HepG2 (cell line): ENCODE measurements around the gene LARP1. TPM values are rescaled to one million over a fixed set of nuclear protein-coding genes. Genes with fewer than 3 reads are reported as not detected.

Experiments used
- GATAD1 ChIP-seq: IDR thresholded peaks from 2 replicates; pipeline ENCODE4 v1.6.1; 2016; ENCODE audit warnings: missing genetic modification reagents, missing compliant biosample characterization
- KDM5A ChIP-seq: fragments of 200-600 bp; sonication (generic); IDR thresholded peaks from 2 replicates; pipeline ENCODE4 v1.7.0; 2018; ENCODE audit warnings: antibody characterized with exemption, mild to moderate bottlenecking, low read length, borderline replicate concordance
- MIER3 ChIP-seq: IDR thresholded peaks from 2 replicates; pipeline ENCODE4 v1.6.1; 2016; ENCODE audit warnings: missing compliant biosample characterization, borderline replicate concordance
- MXI1 ChIP-seq: IDR thresholded peaks from 3 replicates; pipeline ENCODE4 v1.6.1; 2012; ENCODE audit warnings: low read depth, low read length, inconsistent platforms, borderline replicate concordance
- MYNN ChIP-seq: sonication (generic); formaldehyde crosslinking; IDR thresholded peaks from 2 replicates; pipeline ENCODE4 v1.4.0; 2020; ENCODE audit warnings: mild to moderate bottlenecking, low read depth, missing genetic modification reagents
- NFYC ChIP-seq: IDR thresholded peaks from 2 replicates; pipeline ENCODE4 v1.6.1; 2016; ENCODE audit warnings: missing genetic modification reagents, missing compliant biosample characterization
- POLR2A ChIP-seq, 2 experiments: IDR thresholded peaks; 2 replicates each; pipeline ENCODE4 v1.6.1; 2011; ENCODE audit warnings: low read depth in 2 of 2, low read length in 2 of 2, mild to moderate bottlenecking in 1 of 2, moderate library complexity in 1 of 2; ENCODE audit not compliant: insufficient read depth in 1 of 2
- SMAD1 ChIP-seq: sonication (generic); formaldehyde crosslinking; IDR thresholded peaks from 2 replicates; pipeline ENCODE4 v1.4.0; 2020; ENCODE audit warnings: missing genetic modification reagents, low read depth, mild to moderate bottlenecking, borderline replicate concordance
- ZBTB7A ChIP-seq: sonication (generic); formaldehyde crosslinking; IDR thresholded peaks from 2 replicates; pipeline ENCODE4 v1.8.0; 2022; ENCODE audit warnings: mild to moderate bottlenecking, missing genetic modification reagents
- ZMAT3 ChIP-seq: sonication (generic); formaldehyde crosslinking; conservative IDR thresholded peaks from 2 replicates; pipeline ENCODE4 v1.7.0; 2021; ENCODE audit warnings: missing genetic modification reagents
- ZNF501 ChIP-seq: sonication (generic); formaldehyde crosslinking; IDR thresholded peaks from 2 replicates; pipeline ENCODE4 v1.5.1; 2020; ENCODE audit warnings: mild to moderate bottlenecking, moderate library complexity, missing genetic modification reagents
- polyA plus RNA-seq, 8 experiments: library from polyadenylated mRNA; depleted of rRNA in 3 of 8; stranded (reverse) in 7 of 8; unstranded in 1 of 8; fragments of >200 nt; fragmentation: Illumina TruSeq in 4 of 8; extraction: Trizol in 4 of 8; gene quantifications; 2 replicates each; pipeline versions ENCODE4 v1.2.1 to v1.2.3, GENCODE V29; 2011 to 2016; ENCODE audit warnings: low read depth in 4 of 8, missing spikeins in 1 of 8, mixed read lengths in 1 of 8; ENCODE audit not compliant: insufficient read depth in 1 of 8
- total RNA-seq, 5 experiments: library from RNA; depleted of rRNA; stranded (reverse); fragments of >200 nt; fragmentation: Illumina TruSeq; extraction: Trizol; gene quantifications; 2 replicates each; pipeline ENCODE4 v1.2.3, GENCODE V29; 2016; ENCODE audit warnings: low read depth in 1 of 5
- TF ChIP-seq, protein P1 (sequence below): sonication (generic); formaldehyde crosslinking; IDR thresholded peaks from 2 replicates; pipeline ENCODE4 v1.4.0; 2020; ENCODE audit warnings: missing genetic modification reagents, mild to moderate bottlenecking, borderline replicate concordance
- TF ChIP-seq, protein P2 (sequence below): sonication (generic); formaldehyde crosslinking; IDR thresholded peaks from 2 replicates; pipeline ENCODE4 v1.8.1; 2023; ENCODE audit warnings: mild to moderate bottlenecking, moderate library complexity, missing genetic modification reagents
- TF ChIP-seq, protein P3 (sequence below): sonication (generic); formaldehyde crosslinking; IDR thresholded peaks from 2 replicates; pipeline ENCODE4 v1.5.1; 2020; ENCODE audit warnings: missing genetic modification reagents, mild to moderate bottlenecking, borderline replicate concordance
- TF ChIP-seq, protein P4 (sequence below), 2 experiments: IDR thresholded peaks; 2 replicates each; pipeline ENCODE4 v1.6.1; 2011 to 2012; ENCODE audit warnings: low read length in 2 of 2, borderline replicate concordance in 1 of 2, low read depth in 1 of 2, mild to moderate bottlenecking in 1 of 2, moderate library complexity in 1 of 2
- TF ChIP-seq, protein P5 (sequence below): sonication (generic); formaldehyde crosslinking; IDR thresholded peaks from 2 replicates; pipeline ENCODE4 v1.9.0; 2021; ENCODE audit warnings: missing genetic modification reagents, mild to moderate bottlenecking, borderline replicate concordance

The LARP1 gene
- total and polyA plus RNA-seq, 2 of the 13 experiments (the other 11 are each of a cell fraction or from before 2014, with no cell fraction given) = 45.2 to 61.4 TPM

DNA sequence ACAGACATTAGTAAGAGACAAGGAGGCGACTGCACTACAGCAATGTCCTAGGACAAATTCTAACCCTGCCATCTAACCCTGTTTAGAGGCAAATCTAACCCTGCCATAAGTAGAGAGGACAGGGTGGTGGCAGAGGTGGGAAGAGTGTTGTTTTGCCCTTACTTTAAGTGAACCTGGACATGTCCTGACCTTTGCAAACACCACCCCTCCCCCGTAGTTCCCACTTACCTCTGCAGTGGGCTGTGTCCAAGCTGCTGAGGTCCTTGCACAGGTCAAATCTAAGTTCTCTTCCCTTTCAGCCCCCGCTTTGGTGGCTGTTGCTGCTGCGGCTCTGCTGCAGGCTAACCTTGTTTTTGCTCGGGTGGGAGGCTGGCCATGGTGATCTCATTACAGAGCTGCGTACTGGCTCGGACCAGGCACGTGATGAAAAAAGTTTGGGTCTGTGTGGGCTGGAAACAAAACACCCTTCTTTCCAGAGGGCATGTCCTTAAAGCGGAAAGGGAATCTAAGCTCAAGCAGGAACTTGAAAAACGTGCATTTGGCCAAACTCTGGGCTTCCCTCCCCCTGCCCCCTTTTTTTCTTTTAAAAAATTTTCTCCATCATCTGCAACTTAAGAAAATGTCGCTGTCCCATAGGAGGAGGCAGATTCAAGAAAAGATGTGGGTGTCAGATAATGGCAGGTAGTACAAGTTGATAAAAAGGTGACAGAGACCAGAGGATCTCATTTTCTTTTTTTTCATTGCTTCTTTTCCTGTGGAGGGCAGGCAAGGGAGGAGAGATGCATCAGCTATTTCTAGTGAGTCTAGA lies 95.3 kb downstream of the LARP1 start, which contains the start of gene FAXDC2 (continued):
- TF ChIP-seq ZBTB7A (no peak), ZMAT3 (no peak), MXI1 (no peak; the same call in 2 of the 3 replicates), GATAD1 (CRISPR knock-in tag) (no peak), POLR2A (IDR thresholded peaks at IDR 0.05; ENCODE audit: insufficient read depth in 1 of 2, low read depth in 2 of 2, low read length in 2 of 2) (peak in 1 of 2 experiments; percentile 61; a peak in 1 of 4 replicates), NFYC (CRISPR knock-in tag) (peak; percentile 40; the same call in 1 of the 2 replicates), ZNF501 (CRISPR knock-in tag) (peak; percentile 63), KDM5A (no peak), MIER3 (no peak), MYNN (CRISPR knock-in tag) (no peak), SMAD1 (CRISPR knock-in tag) (0 out of 2 replicates have a peak, but pooled peaks have one; percentile 35)
- TF ChIP-seq, protein P1, sequence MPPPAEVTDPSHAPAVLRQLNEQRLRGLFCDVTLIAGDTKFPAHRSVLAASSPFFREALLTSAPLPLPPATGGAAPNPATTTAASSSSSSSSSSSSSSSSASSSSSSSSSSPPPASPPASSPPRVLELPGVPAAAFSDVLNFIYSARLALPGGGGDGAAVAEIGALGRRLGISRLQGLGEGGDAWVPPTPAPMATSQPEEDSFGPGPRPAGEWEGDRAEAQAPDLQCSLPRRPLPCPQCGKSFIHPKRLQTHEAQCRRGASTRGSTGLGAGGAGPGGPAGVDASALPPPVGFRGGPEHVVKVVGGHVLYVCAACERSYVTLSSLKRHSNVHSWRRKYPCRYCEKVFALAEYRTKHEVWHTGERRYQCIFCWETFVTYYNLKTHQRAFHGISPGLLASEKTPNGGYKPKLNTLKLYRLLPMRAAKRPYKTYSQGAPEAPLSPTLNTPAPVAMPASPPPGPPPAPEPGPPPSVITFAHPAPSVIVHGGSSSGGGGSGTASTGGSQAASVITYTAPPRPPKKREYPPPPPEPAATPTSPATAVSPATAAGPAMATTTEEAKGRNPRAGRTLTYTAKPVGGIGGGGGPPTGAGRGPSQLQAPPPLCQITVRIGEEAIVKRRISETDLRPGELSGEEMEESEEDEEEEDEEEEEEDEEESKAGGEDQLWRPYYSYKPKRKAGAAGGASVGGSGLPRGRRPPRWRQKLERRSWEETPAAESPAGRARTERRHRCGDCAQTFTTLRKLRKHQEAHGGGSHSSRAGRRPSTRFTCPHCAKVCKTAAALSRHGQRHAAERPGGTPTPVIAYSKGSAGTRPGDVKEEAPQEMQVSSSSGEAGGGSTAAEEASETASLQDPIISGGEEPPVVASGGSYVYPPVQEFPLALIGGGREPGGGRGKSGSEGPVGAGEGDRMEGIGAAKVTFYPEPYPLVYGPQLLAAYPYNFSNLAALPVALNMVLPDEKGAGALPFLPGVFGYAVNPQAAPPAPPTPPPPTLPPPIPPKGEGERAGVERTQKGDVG (CRISPR knock-in tag) = peak; percentile 75; the same call in 1 of the 2 replicates
- TF ChIP-seq, protein P2, sequence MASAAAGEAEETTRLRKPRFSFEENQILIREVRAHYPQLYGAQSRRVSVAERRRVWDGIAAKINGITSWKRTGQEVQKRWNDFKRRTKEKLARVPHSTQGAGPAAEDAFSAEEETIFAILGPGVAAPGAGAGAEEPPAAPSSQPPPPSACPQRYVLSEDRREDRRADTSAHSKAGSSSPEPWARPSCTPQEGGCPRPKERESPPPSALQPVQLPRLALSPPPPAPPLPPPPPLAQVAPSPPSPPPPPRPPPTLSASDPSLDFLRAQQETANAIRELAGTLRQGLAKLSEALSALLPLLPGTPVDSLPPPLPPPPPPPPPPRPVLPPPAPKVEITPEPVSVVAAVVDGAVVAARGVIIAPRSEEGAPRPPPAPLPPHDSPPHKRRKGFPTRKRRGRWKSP = no peak
- TF ChIP-seq, protein P3, sequence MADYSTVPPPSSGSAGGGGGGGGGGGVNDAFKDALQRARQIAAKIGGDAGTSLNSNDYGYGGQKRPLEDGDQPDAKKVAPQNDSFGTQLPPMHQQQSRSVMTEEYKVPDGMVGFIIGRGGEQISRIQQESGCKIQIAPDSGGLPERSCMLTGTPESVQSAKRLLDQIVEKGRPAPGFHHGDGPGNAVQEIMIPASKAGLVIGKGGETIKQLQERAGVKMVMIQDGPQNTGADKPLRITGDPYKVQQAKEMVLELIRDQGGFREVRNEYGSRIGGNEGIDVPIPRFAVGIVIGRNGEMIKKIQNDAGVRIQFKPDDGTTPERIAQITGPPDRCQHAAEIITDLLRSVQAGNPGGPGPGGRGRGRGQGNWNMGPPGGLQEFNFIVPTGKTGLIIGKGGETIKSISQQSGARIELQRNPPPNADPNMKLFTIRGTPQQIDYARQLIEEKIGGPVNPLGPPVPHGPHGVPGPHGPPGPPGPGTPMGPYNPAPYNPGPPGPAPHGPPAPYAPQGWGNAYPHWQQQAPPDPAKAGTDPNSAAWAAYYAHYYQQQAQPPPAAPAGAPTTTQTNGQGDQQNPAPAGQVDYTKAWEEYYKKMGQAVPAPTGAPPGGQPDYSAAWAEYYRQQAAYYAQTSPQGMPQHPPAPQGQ (CRISPR knock-in tag) = no peak
- TF ChIP-seq, protein P4, sequence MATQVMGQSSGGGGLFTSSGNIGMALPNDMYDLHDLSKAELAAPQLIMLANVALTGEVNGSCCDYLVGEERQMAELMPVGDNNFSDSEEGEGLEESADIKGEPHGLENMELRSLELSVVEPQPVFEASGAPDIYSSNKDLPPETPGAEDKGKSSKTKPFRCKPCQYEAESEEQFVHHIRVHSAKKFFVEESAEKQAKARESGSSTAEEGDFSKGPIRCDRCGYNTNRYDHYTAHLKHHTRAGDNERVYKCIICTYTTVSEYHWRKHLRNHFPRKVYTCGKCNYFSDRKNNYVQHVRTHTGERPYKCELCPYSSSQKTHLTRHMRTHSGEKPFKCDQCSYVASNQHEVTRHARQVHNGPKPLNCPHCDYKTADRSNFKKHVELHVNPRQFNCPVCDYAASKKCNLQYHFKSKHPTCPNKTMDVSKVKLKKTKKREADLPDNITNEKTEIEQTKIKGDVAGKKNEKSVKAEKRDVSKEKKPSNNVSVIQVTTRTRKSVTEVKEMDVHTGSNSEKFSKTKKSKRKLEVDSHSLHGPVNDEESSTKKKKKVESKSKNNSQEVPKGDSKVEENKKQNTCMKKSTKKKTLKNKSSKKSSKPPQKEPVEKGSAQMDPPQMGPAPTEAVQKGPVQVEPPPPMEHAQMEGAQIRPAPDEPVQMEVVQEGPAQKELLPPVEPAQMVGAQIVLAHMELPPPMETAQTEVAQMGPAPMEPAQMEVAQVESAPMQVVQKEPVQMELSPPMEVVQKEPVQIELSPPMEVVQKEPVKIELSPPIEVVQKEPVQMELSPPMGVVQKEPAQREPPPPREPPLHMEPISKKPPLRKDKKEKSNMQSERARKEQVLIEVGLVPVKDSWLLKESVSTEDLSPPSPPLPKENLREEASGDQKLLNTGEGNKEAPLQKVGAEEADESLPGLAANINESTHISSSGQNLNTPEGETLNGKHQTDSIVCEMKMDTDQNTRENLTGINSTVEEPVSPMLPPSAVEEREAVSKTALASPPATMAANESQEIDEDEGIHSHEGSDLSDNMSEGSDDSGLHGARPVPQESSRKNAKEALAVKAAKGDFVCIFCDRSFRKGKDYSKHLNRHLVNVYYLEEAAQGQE (IDR thresholded peaks at IDR 0.05; ENCODE audit: borderline replicate concordance in 1 of 2, low read depth in 1 of 2, low read length in 2 of 2) = 0 out of 4 replicates have a peak, but pooled peaks of 1 of the 2 experiments have one; percentile 18
- TF ChIP-seq, protein P5, sequence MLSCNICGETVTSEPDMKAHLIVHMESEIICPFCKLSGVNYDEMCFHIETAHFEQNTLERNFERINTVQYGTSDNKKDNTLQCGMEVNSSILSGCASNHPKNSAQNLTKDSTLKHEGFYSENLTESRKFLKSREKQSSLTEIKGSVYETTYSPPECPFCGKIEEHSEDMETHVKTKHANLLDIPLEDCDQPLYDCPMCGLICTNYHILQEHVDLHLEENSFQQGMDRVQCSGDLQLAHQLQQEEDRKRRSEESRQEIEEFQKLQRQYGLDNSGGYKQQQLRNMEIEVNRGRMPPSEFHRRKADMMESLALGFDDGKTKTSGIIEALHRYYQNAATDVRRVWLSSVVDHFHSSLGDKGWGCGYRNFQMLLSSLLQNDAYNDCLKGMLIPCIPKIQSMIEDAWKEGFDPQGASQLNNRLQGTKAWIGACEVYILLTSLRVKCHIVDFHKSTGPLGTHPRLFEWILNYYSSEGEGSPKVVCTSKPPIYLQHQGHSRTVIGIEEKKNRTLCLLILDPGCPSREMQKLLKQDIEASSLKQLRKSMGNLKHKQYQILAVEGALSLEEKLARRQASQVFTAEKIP (CRISPR knock-in tag) = no peak
